GM19238 (cell line): ENCODE data around the gene MEGF6.

Source experiments
- DNase-seq: peaks from one replicate; pipeline ENCODE4 v3.0.0; 2011; ENCODE audit warnings: low spot score; ENCODE audit not compliant: insufficient read length

Gene MEGF6

GRCh38 chr1:3611170-3612019 is at the start of gene MEGF6:
Gene MEGF6, minus strand, starts transcription at chr1:3611508. Its CDS starts 240 bp downstream, at chr1:3611268.
- DNase-seq = no peak

GRCh38 chr1:3660704-3661103 is 49.4 kb upstream of the MEGF6 start:
- DNase-seq = no peak

DNA sequence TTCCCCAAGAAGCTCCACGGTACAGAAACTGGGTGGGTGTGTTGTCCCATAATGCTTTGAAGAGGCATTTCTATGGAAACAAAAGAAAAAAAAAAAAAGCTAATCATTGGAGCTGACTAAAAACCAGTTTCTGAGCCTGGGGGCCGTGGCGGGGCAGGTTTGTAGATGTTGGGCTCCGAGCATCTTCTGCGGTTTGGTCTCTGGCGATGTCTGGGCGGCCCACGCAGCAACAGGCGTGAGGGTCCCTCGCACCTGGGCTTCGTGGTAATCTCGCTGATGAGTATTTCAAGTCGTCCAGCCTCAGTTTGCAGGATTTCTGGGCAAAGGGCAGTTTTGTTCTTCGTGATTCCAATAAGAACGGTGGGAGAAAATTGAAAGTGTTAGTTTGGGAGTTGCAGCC is 47.8 kb upstream of the MEGF6 start:
- DNase-seq = no peak

- DNase-seq = no peak
These were observed 46.9 kb upstream of the MEGF6 start for GRCh38 chr1:3658231-3658615.

DNA sequence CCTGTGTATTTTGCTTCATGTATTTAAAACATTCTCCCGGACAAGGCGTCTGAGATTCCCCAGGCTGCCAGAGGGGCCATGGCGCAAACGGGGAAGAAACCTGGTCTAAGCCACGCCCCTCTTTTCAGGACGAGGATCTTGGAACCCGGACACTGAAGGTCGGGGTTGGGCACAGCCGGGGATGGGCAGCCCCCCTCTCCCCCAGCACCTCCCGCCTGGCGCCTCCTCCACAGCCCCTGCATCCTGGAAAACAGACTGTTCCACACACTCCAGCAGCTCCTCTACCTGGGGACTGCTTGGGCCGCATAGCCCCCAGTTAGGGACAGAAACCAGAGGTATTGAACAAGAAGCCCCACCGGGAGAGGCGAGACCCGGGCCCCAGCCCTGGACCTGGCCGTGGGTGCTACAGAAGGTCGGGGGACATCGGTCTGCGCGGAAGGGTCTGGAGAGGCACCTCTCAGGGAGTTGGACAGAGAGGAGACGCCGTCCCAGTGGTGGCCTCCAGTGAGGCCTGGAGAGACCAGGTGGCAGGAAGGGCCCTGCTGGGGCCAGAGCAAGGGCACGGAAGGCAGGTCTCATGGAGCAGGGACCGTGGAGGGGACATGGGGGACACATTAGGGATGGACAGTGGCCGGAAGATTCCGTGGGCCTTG is 46.4 kb upstream of the MEGF6 start:
- DNase-seq = no peak

DNA sequence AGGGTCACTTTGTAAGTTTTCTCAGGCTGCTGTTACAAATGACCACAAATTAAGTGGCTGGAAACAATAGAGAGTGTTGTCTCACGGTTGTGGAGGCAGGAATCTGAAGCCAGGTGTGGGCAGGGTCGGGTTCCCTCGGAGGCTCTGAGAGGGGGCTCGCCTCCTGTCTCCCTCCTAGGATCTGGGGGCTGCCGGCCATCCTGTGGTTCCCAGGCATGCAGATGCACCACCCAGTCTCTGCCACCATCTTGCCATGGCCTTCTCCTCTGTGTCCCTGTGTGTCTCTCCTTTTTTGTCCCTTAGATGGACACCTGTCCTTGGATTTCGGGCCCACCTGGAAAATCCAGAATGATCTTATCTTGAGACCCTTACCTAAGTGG is 45.8 kb upstream of the MEGF6 start:
- no peak for DNase-seq

- peak; percentile 74 for DNase-seq
These were observed 45.3 kb upstream of the MEGF6 start for GRCh38 chr1:3656450-3657095.

- DNase-seq = no peak
These were observed 43.4 kb upstream of the MEGF6 start for GRCh38 chr1:3654549-3655281.

DNA sequence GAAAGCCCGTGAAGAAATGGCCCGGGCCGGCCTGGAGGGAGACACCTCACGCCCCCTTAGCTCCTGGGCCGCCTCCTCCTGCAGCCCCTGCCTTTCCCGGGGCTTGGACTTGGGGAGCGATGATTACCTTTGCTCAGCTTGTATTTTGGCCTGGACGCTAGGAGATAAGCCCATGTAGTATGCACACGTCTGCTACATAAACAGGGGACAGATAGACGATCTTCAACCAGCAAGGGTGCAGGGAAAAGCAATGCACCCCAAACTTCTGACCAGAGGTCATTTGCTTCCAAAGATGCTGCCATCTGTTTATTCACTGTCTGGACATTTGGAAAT is 41.9 kb upstream of the MEGF6 start:
- no peak for DNase-seq

DNA sequence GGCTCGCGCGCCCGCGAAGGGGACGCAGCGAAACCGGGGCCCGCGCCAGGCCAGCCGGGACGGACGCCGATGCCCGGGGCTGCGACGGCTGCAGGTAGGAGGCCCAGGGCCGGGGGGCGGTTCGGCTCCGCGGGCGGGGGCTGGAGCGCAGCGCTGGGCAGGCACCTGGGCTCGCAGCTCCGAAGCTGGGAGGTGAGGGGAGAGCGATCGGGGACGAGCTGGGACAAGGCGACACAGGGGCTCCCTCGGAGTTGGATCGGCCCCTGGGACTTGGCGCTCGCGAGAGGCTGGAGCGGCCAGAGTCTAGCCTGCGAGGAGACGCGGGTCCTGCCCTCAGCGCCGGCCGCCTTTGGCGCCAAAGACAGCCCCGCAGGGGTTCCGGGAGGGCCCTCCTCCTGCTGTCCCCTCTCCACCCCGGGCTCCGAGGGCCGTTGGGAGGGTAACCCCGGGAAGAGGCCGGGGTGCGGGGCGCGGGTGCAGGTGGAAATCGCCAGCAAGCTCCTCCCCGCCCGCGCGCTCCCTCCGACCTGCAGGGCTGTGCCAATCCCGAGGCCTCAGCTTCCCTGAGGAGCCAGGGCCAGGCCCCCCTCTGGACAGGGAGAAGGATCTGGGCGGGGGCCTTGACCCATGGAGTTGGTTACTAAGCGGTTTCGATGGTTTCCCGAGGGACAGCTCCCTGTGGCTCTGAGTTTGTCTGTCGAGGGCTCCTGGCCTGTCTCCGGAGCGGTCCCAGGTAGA is 41.4 kb upstream of the MEGF6 start:
- no peak for DNase-seq

- DNase-seq = peak; percentile 42
These were observed 40.7 kb upstream of the MEGF6 start, which contains the start of gene TP73 for GRCh38 chr1:3651930-3652547. Gene TP73, plus strand, starts transcription at chr1:3652516. Its CDS starts 29,850 bp downstream, at chr1:3682366.

GRCh38 chr1:3651026-3651929 is 40.0 kb upstream of the MEGF6 start:
- no peak for DNase-seq

DNA sequence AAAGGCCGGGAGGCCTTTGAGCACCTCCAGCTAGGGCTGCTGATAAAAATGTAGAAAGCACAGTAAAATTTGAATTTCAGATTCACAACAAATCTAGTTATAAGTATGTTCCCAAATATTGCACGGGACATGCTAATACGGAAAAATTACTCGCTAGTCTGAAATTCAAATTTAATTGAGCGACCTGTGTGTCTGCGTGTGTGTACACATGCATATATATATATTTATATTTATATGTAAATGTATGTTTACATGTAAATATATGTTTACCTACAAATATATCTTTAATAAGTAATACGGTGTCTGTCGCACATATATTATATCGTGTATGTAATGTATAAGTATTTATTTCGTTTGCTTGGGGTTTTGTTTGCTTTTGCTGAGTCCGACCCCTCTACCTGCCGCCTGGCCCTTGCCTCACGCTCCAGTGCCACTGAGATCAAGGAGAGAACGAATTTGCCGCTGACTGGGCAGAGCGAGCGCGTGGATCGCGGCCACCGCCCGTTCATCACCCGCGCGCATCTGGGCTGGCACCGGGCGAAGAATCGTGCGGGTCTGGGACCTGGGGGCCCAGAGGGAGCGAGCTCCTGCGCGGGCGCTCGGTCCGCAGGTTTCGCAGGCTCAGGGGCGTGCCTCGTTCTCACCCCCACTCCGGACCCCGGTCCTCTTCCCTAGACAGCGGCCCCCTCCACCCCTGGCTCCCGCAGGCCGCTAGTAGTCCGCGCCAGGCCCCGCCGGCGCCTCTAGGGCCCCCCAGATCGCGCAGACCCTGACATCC is 39.1 kb upstream of the MEGF6 start:
- DNase-seq = no peak

- peak; percentile 99 for DNase-seq
These were observed 38.3 kb upstream of the MEGF6 start, which contains the start of gene WRAP73 for GRCh38 chr1:3649342-3650247. Gene WRAP73, minus strand, starts transcription at chr1:3650103. Its CDS starts 104 bp downstream, at chr1:3649999.

- DNase-seq = no peak
These were observed 35.3 kb upstream of the MEGF6 start for GRCh38 chr1:3646596-3646995.

GRCh38 chr1:3645666-3646355 is 34.5 kb upstream of the MEGF6 start:
- no peak for DNase-seq

DNA sequence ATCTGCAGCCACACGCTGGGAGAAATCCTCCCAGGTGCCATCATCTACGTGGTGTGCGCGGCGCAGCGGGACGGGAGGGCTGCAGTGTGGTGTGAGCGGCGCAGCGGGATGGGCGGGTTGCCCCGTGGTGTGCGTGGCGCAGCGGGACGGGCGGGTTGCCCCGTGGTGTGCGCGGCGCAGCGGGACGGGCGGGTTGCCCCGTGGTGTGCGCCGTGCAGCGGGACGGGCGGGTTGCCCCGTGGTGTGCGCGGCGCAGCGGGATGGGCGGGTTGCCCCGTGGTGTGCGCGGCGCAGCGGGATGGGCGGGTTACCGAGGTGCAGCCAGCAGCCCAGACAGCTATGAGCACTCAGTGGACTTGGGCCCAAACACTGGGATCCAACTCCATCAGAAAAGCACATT is 33.9 kb upstream of the MEGF6 start:
- DNase-seq = no peak
